ENCODE results near the gene DOCK2. TPM values are rescaled to one million over a fixed set of nuclear protein-coding genes. Genes with fewer than 3 reads are reported as not detected.
"Not testable (repeated sequence)": the region's sequence is repeated elsewhere in the genome, so short reads cannot be mapped to it uniquely, and the experiment has no call there.

DOCK2 gene
- total RNA-seq, 5 donors from 2014 or later (not counting 1 experiment from before 2014, with no cell fraction given), result 168 to 303 (median 197) TPM

GRCh38 chr5:169748174-169748573 lies 111.1 kb downstream of the DOCK2 start:
- Mint-ChIP-seq H3K9me3 (no peaks in the 10 kb centered on the region), H3K4me3 (no peak overlapping the region), H3K4me1 (peaks cover 2 to 7% (median 2%) of the 10 kb centered on the region in 3 donors), H3K27ac (no peak overlapping the region), H3K27me3 (no peaks in the 10 kb centered on the region), H3K36me3 (peaks cover 83% of the 10 kb centered on the region)
- ChIA-PET POLR2A (no interaction called here), CTCF (no interaction called here)
- H3K27ac ChIP-seq (ENCODE audit: low read length), result no peak overlapping the region
- no peak for ATAC-seq (replicated peaks in 1 of 4)
- H3K9me3 ChIP-seq, result no peaks in the 10 kb centered on the region
- H3K27me3 ChIP-seq (replicated peaks in 1 of 2; ENCODE audit: control insufficient read depth in 2 of 2, extremely low read depth in 1 of 2, insufficient read depth in 2 of 2, low read length in 1 of 2), result no peaks in the 10 kb centered on the region
- H3K4me1 ChIP-seq (ENCODE audit: control insufficient read depth in 1 of 2, extremely low read depth in 1 of 2, insufficient read depth in 2 of 2, low read length in 2 of 2), result no peaks in the 10 kb centered on the region
- WGBS (ENCODE audit: insufficient coverage), result 69% methylated on average over 2 of the region's 3 CpGs
- DNase-seq, result no peak
- no peak overlapping the region for H3K4me3 ChIP-seq (ENCODE audit: control insufficient read depth in 1 of 2, extremely low read depth in 1 of 2, low read length in 1 of 2)
- H3K36me3 ChIP-seq (ENCODE audit: control insufficient read depth in 2 of 2, extremely low read depth in 1 of 2, insufficient read depth in 1 of 2, low read length in 1 of 2), result peaks cover 7 to 92% of the 10 kb centered on the region in 2 donors

- DNase-seq, result no peak
- Histone ChIP-seq H3K4me3 (ENCODE audit: control insufficient read depth in 1 of 2, extremely low read depth in 1 of 2, low read length in 1 of 2) (no peak overlapping the region), H3K27ac (ENCODE audit: low read length) (no peak overlapping the region), H3K4me1 (ENCODE audit: control insufficient read depth in 1 of 2, extremely low read depth in 1 of 2, insufficient read depth in 2 of 2, low read length in 2 of 2) (no peaks in the 10 kb centered on the region), H3K27me3 (replicated peaks in 1 of 2; ENCODE audit: control insufficient read depth in 2 of 2, extremely low read depth in 1 of 2, insufficient read depth in 2 of 2, low read length in 1 of 2) (no peaks in the 10 kb centered on the region), H3K9me3 (no peaks in the 10 kb centered on the region), H3K36me3 (ENCODE audit: control insufficient read depth in 2 of 2, extremely low read depth in 1 of 2, insufficient read depth in 1 of 2, low read length in 1 of 2) (peaks cover 7 to 91% of the 10 kb centered on the region in 2 donors)
- H3K4me3 Mint-ChIP-seq, result no peak overlapping the region
- POLR2A ChIA-PET, result no interaction called here
- peaks cover 84% of the 10 kb centered on the region for H3K36me3 Mint-ChIP-seq
- whole genome bisulfite sequencing (ENCODE audit: insufficient coverage), result no CpG with 5 or more reads among the region's 3 CpGs
- no peak overlapping the region for H3K27ac Mint-ChIP-seq
- ATAC-seq (replicated peaks in 1 of 4), result no peak
- H3K27me3 Mint-ChIP-seq, result no peaks in the 10 kb centered on the region
- H3K9me3 Mint-ChIP-seq, result no peaks in the 10 kb centered on the region
- CTCF ChIA-PET, result interaction anchor here in 1 of 2 donors (0.5 kb wide), 1 partner anchor 718 kb away, joined by 5 read pairs; no protein-coding TSS in a partner anchor
- peaks cover 2 to 7% (median 2%) of the 10 kb centered on the region in 3 donors for H3K4me1 Mint-ChIP-seq
Observed at GRCh38 chr5:169749295-169749694, 112.2 kb downstream of the DOCK2 start.

- H3K27ac ChIP-seq (ENCODE audit: low read length), result no peak overlapping the region
- POLR2A ChIA-PET, result interaction anchor here in 1 of 2 donors (0.6 kb wide), 1 partner anchor 154 kb away, joined by 5 read pairs; no protein-coding TSS in a partner anchor
- H3K27me3 ChIP-seq (replicated peaks in 1 of 2; ENCODE audit: control insufficient read depth in 2 of 2, extremely low read depth in 1 of 2, insufficient read depth in 2 of 2, low read length in 1 of 2), result no peaks in the 10 kb centered on the region
- Mint-ChIP-seq H3K27me3 (no peaks in the 10 kb centered on the region), H3K4me3 (no peak overlapping the region), H3K9me3 (no peaks in the 10 kb centered on the region), H3K36me3 (peaks cover 72% of the 10 kb centered on the region), H3K27ac (no peak overlapping the region), H3K4me1 (no peaks in the 10 kb centered on the region)
- ATAC-seq (replicated peaks in 1 of 4) (no peak), DNase-seq (no peak)
- CTCF ChIA-PET, result no interaction called here
- H3K36me3 ChIP-seq (ENCODE audit: control insufficient read depth in 2 of 2, extremely low read depth in 1 of 2, insufficient read depth in 1 of 2, low read length in 1 of 2), result peaks cover 10 to 88% of the 10 kb centered on the region in 2 donors
- no peaks in the 10 kb centered on the region for H3K9me3 ChIP-seq
- H3K4me3 ChIP-seq (ENCODE audit: control insufficient read depth in 1 of 2, extremely low read depth in 1 of 2, low read length in 1 of 2), result no peak overlapping the region
- WGBS (ENCODE audit: insufficient coverage), result 80% methylated on average over 2 of the region's 4 CpGs
- H3K4me1 ChIP-seq (ENCODE audit: control insufficient read depth in 1 of 2, extremely low read depth in 1 of 2, insufficient read depth in 2 of 2, low read length in 2 of 2), result no peaks in the 10 kb centered on the region
Observed at GRCh38 chr5:169751490-169751889, 114.4 kb downstream of the DOCK2 start.

- H3K36me3 Mint-ChIP-seq, result peaks cover 67% of the 10 kb centered on the region
- 95% methylated on average over 5 of the region's 10 CpGs for WGBS (ENCODE audit: insufficient coverage)
- H3K27me3 ChIP-seq (replicated peaks in 1 of 2; ENCODE audit: control insufficient read depth in 2 of 2, extremely low read depth in 1 of 2, insufficient read depth in 2 of 2, low read length in 1 of 2); H3K27ac ChIP-seq (ENCODE audit: low read length); H3K4me1 Mint-ChIP-seq; H3K9me3 Mint-ChIP-seq; H3K27me3 Mint-ChIP-seq; DNase-seq; H3K4me3 Mint-ChIP-seq; ATAC-seq (replicated peaks in 1 of 4); H3K27ac Mint-ChIP-seq; H3K4me3 ChIP-seq (ENCODE audit: control insufficient read depth in 1 of 2, extremely low read depth in 1 of 2, low read length in 1 of 2); CTCF ChIA-PET; H3K4me1 ChIP-seq (ENCODE audit: control insufficient read depth in 1 of 2, extremely low read depth in 1 of 2, insufficient read depth in 2 of 2, low read length in 2 of 2); H3K9me3 ChIP-seq: not testable (repeated sequence)
- POLR2A ChIA-PET, result interaction anchor here in 1 of 2 donors (1.0 kb wide), 1 partner anchor 13 kb away, joined by 3 read pairs; no protein-coding TSS in a partner anchor
- H3K36me3 ChIP-seq (ENCODE audit: control insufficient read depth in 2 of 2, extremely low read depth in 1 of 2, insufficient read depth in 1 of 2, low read length in 1 of 2), result peaks cover 8 to 81% of the 10 kb centered on the region in 2 donors
Observed at GRCh38 chr5:169752566-169752965, 115.5 kb downstream of the DOCK2 start.

GRCh38 chr5:169753795-169754194 lies 116.7 kb downstream of the DOCK2 start:
- Mint-ChIP-seq H3K27ac (no peak overlapping the region), H3K27me3 (no peaks in the 10 kb centered on the region), H3K4me1 (no peaks in the 10 kb centered on the region), H3K9me3 (no peaks in the 10 kb centered on the region), H3K4me3 (no peak overlapping the region), H3K36me3 (peaks cover 63% of the 10 kb centered on the region)
- Histone ChIP-seq H3K27ac (ENCODE audit: low read length) (no peak overlapping the region), H3K4me3 (ENCODE audit: control insufficient read depth in 1 of 2, extremely low read depth in 1 of 2, low read length in 1 of 2) (no peak overlapping the region), H3K27me3 (replicated peaks in 1 of 2; ENCODE audit: control insufficient read depth in 2 of 2, extremely low read depth in 1 of 2, insufficient read depth in 2 of 2, low read length in 1 of 2) (no peaks in the 10 kb centered on the region), H3K4me1 (ENCODE audit: control insufficient read depth in 1 of 2, extremely low read depth in 1 of 2, insufficient read depth in 2 of 2, low read length in 2 of 2) (no peaks in the 10 kb centered on the region), H3K9me3 (no peaks in the 10 kb centered on the region), H3K36me3 (ENCODE audit: control insufficient read depth in 2 of 2, extremely low read depth in 1 of 2, insufficient read depth in 1 of 2, low read length in 1 of 2) (peaks cover 7 to 70% of the 10 kb centered on the region in 2 donors)
- ChIA-PET CTCF (no interaction called here), POLR2A (no interaction called here)
- DNase-seq (no peak), ATAC-seq (replicated peaks in 1 of 4) (no peak)
- WGBS (ENCODE audit: insufficient coverage), result 80% methylated on average over 2 of the region's 2 CpGs

- ChIA-PET POLR2A (no interaction called here), CTCF (no interaction called here)
- Histone ChIP-seq H3K27me3 (replicated peaks in 1 of 2; ENCODE audit: control insufficient read depth in 2 of 2, extremely low read depth in 1 of 2, insufficient read depth in 2 of 2, low read length in 1 of 2) (no peaks in the 10 kb centered on the region), H3K9me3 (no peaks in the 10 kb centered on the region), H3K4me1 (ENCODE audit: control insufficient read depth in 1 of 2, extremely low read depth in 1 of 2, insufficient read depth in 2 of 2, low read length in 2 of 2) (no peaks in the 10 kb centered on the region), H3K27ac (ENCODE audit: low read length) (no peak overlapping the region), H3K36me3 (ENCODE audit: control insufficient read depth in 2 of 2, extremely low read depth in 1 of 2, insufficient read depth in 1 of 2, low read length in 1 of 2) (peaks cover 7 to 70% of the 10 kb centered on the region in 2 donors), H3K4me3 (ENCODE audit: control insufficient read depth in 1 of 2, extremely low read depth in 1 of 2, low read length in 1 of 2) (no peak overlapping the region)
- H3K36me3 Mint-ChIP-seq, result peaks cover 63% of the 10 kb centered on the region
- H3K4me1 Mint-ChIP-seq, result no peaks in the 10 kb centered on the region
- no peaks in the 10 kb centered on the region for H3K9me3 Mint-ChIP-seq
- H3K27me3 Mint-ChIP-seq, result no peaks in the 10 kb centered on the region
- no peak for ATAC-seq (replicated peaks in 1 of 4)
- no peak for DNase-seq
- H3K27ac Mint-ChIP-seq, result no peak overlapping the region
- no peak overlapping the region for H3K4me3 Mint-ChIP-seq
Observed at GRCh38 chr5:169754737-169755136, 117.7 kb downstream of the DOCK2 start.
